SK-N-MC (cell line): ENCODE data around the gene ZNF506.
"Not testable (repeated sequence)": the region's sequence is repeated elsewhere in the genome, so short reads cannot be mapped to it uniquely, and the experiment has no call there.

Experiments
- DNase-seq: peaks from one replicate; pipeline ENCODE4 v3.0.0-alpha.2; 2011; ENCODE audit warnings: low read depth, low spot score
- H3K27ac ChIP-seq: fragments of 200-600 bp; sonication (generic); 2 replicates; pipeline ENCODE4 v1.5.1; 2016; ENCODE audit warnings: mixed run types
- H3K36me3 ChIP-seq: fragments of 200-600 bp; sonication (generic); 2 replicates; pipeline ENCODE4 v1.6.1; 2017; ENCODE audit warnings: antibody characterized with exemption, low read length, mixed read lengths; ENCODE audit not compliant: insufficient read depth
- H3K4me3 ChIP-seq: fragments of 200-600 bp; sonication (generic); 2 replicates; pipeline ENCODE4 v1.5.1; 2016
- H3K9ac ChIP-seq: fragments of 200-600 bp; sonication (generic); 2 replicates; pipeline ENCODE4 v1.8.0; 2017; ENCODE audit warnings: mixed run types, mixed read lengths; ENCODE audit not compliant: insufficient read length
- H3K9me3 ChIP-seq: fragments of 200-600 bp; sonication (generic); 2 replicates; pipeline ENCODE4 v1.6.1; 2017; ENCODE audit warnings: low read depth, mild to moderate bottlenecking, antibody characterized with exemption, low read length, moderate library complexity, mixed read lengths
- EZH2 ChIP-seq: fragments of 200-600 bp; sonication (generic); IDR thresholded peaks from one replicate; pipeline ENCODE4 v1.6.1; 2017; ENCODE audit warnings: antibody characterized with exemption
- FOXP2 ChIP-seq: optimal IDR thresholded peaks from 2 replicates; pipeline ENCODE3; 2011; ENCODE audit warnings: mild to moderate bottlenecking, moderate library complexity; ENCODE audit not compliant: insufficient read depth; ENCODE audit errors: extremely low read length, control extremely low read depth
- POLR2AphosphoS5 ChIP-seq: IDR thresholded peaks from 2 replicates; pipeline ENCODE4 v1.6.1; 2012; ENCODE audit warnings: mild to moderate bottlenecking, low read depth, low read length, borderline replicate concordance

The ZNF506 gene

GRCh38 chr19:19847781-19848180 is 26.2 kb upstream of the ZNF506 start:
- no peak overlapping the region for H3K4me3 ChIP-seq
- no peak for DNase-seq
- no peak overlapping the region for H3K9ac ChIP-seq
- H3K9me3 ChIP-seq = no peaks in the 10 kb centered on the region
- TF ChIP-seq EZH2 (no peak), POLR2AphosphoS5 (no peak), FOXP2 (no peak)
- H3K36me3 ChIP-seq = no peaks in the 10 kb centered on the region
- no peak overlapping the region for H3K27ac ChIP-seq

- peaks cover 8% of the 10 kb centered on the region for H3K9me3 ChIP-seq
- H3K4me3 ChIP-seq = no peak overlapping the region
- no peak overlapping the region for H3K9ac ChIP-seq
- TF ChIP-seq EZH2 (no peak), POLR2AphosphoS5 (no peak), FOXP2 (no peak)
- no peak overlapping the region for H3K27ac ChIP-seq
- no peak for DNase-seq
- H3K36me3 ChIP-seq = no peaks in the 10 kb centered on the region
Observed at GRCh38 chr19:19835560-19836038, 14.0 kb upstream of the ZNF506 start.

GRCh38 chr19:19826875-19827274 is 5.3 kb upstream of the ZNF506 start:
- Histone ChIP-seq H3K27ac (no peak overlapping the region), H3K9me3 (no peaks in the 10 kb centered on the region), H3K36me3 (no peaks in the 10 kb centered on the region), H3K9ac (no peak overlapping the region), H3K4me3 (no peak overlapping the region)
- no peak for TF ChIP-seq EZH2
- no peak for TF ChIP-seq FOXP2
- TF ChIP-seq POLR2AphosphoS5 = no peak
- DNase-seq = no peak

GRCh38 chr19:19823916-19824315 is 2.4 kb upstream of the ZNF506 start:
- no peak overlapping the region for H3K27ac ChIP-seq
- no peak overlapping the region for H3K4me3 ChIP-seq
- H3K36me3 ChIP-seq = peaks cover 11% of the 10 kb centered on the region; the same call in 1 of the 2 replicates
- TF ChIP-seq POLR2AphosphoS5 = no peak
- peaks cover 4% of the 10 kb centered on the region; the same call in 1 of the 2 replicates for H3K9me3 ChIP-seq
- no peak for DNase-seq
- H3K9ac ChIP-seq = no peak overlapping the region

GRCh38 chr19:19821976-19822375 is 426 bp upstream of the ZNF506 start:
- peak overlapping the region; percentile 87 for H3K4me3 ChIP-seq
- peaks cover 19% of the 10 kb centered on the region for H3K36me3 ChIP-seq
- H3K9ac ChIP-seq, DNase-seq, H3K9me3 ChIP-seq: not testable (repeated sequence)
- peak overlapping the region; percentile 31; the same call in 1 of the 2 replicates for H3K27ac ChIP-seq

- TF ChIP-seq POLR2AphosphoS5 (no peak), EZH2 (no peak), FOXP2 (no peak)
- Histone ChIP-seq H3K36me3 (peaks cover 19% of the 10 kb centered on the region), H3K9me3 (peaks cover 8% of the 10 kb centered on the region; the same call in 1 of the 2 replicates), H3K4me3 (peak overlapping the region; percentile 87), H3K27ac (no peak overlapping the region), H3K9ac (peak overlapping the region; percentile 90)
- no peak for DNase-seq
Observed at GRCh38 chr19:19820774-19821320, 703 bp downstream of the ZNF506 start.

GRCh38 chr19:19817357-19817756 is 4.2 kb downstream of the ZNF506 start:
- Histone ChIP-seq H3K9me3 (peaks cover 8% of the 10 kb centered on the region; the same call in 1 of the 2 replicates), H3K27ac (no peak overlapping the region), H3K4me3 (no peak overlapping the region), H3K36me3 (peaks cover 22% of the 10 kb centered on the region), H3K9ac (no peak overlapping the region)
- no peak for TF ChIP-seq POLR2AphosphoS5
- TF ChIP-seq FOXP2 = no peak
- TF ChIP-seq EZH2 = no peak
- DNase-seq = no peak

- no peak overlapping the region for H3K9ac ChIP-seq
- H3K36me3 ChIP-seq = peaks cover 22% of the 10 kb centered on the region
- peaks cover 8% of the 10 kb centered on the region; the same call in 1 of the 2 replicates for H3K9me3 ChIP-seq
- H3K27ac ChIP-seq = no peak overlapping the region
- TF ChIP-seq EZH2 = no peak
- no peak for TF ChIP-seq POLR2AphosphoS5
- no peak for TF ChIP-seq FOXP2
- H3K4me3 ChIP-seq = no peak overlapping the region
- DNase-seq = no peak
Observed at GRCh38 chr19:19816679-19817078, 4.9 kb downstream of the ZNF506 start.

GRCh38 chr19:19811999-19812398 is 9.6 kb downstream of the ZNF506 start:
- H3K9me3 ChIP-seq, H3K27ac ChIP-seq, H3K9ac ChIP-seq, DNase-seq, H3K36me3 ChIP-seq, H3K4me3 ChIP-seq: not testable (repeated sequence)
